ENCODE results near the gene RPS18. TPM values are rescaled to one million over a fixed set of nuclear protein-coding genes. Genes with fewer than 3 reads are reported as not detected.
A peak's percentile ranks its signal among the peaks of the same experiment; 100 is the strongest.

Gene RPS18
- total and polyA plus RNA-seq, 2 of the 13 experiments (the other 11 are each of a cell fraction or from before 2014, with no cell fraction given), result 3,896 to 5,806 TPM

GRCh38 chr6:33288921-33289783 is 17.3 kb downstream of the RPS18 start, which contains the start of the genes PFDN6 and WDR46 (continued):
- TF ChIP-seq SSRP1 (CRISPR knock-in tag; IDR thresholded peaks at IDR 0.05) (no peak), ISL2 (CRISPR knock-in tag; IDR thresholded peaks at IDR 0.05) (peak; percentile 42; the same call in 1 of the 2 replicates), ZFP37 (CRISPR knock-in tag; IDR thresholded peaks at IDR 0.05; ENCODE audit: borderline replicate concordance) (no peak), ZNF775 (CRISPR knock-in tag; IDR thresholded peaks at IDR 0.05; ENCODE audit: borderline replicate concordance) (no peak), ZNF280D (CRISPR knock-in tag; IDR thresholded peaks at IDR 0.05) (no peak), PHF5A (CRISPR knock-in tag; IDR thresholded peaks at IDR 0.05; ENCODE audit: low read depth, unreplicated experiment) (peak; percentile 20), SRF (IDR thresholded peaks at IDR 0.05; ENCODE audit: low read depth, low read length) (0 out of 2 replicates have a peak, but pooled peaks have one; percentile 48), ZNF260 (CRISPR knock-in tag; IDR thresholded peaks at IDR 0.05; ENCODE audit: borderline replicate concordance, low read depth) (no peak), ZNF407 (CRISPR knock-in tag; IDR thresholded peaks at IDR 0.05; ENCODE audit: not compliant biosample characterization) (no peak), KMT2A (CRISPR knock-in tag; IDR thresholded peaks at IDR 0.05) (0 out of 2 replicates have a peak, but pooled peaks have one; percentile 12), SRSF9 (IDR thresholded peaks at IDR 0.05; ENCODE audit: borderline replicate concordance, insufficient read depth, low read depth, low read length, poor library complexity, severe bottlenecking) (no peak), ZNF607 (CRISPR knock-in tag; IDR thresholded peaks at IDR 0.05; ENCODE audit: borderline replicate concordance) (peak; percentile 47; the same call in 1 of the 2 replicates), ZNF619 (CRISPR knock-in tag; IDR thresholded peaks at IDR 0.05) (0 out of 2 replicates have a peak, but pooled peaks have one; percentile 34), CBFB (CRISPR knock-in tag; IDR thresholded peaks at IDR 0.05) (no peak), MATR3 (CRISPR knock-in tag; IDR thresholded peaks at IDR 0.05) (no peak)
- TF ChIP-seq, protein P1, sequence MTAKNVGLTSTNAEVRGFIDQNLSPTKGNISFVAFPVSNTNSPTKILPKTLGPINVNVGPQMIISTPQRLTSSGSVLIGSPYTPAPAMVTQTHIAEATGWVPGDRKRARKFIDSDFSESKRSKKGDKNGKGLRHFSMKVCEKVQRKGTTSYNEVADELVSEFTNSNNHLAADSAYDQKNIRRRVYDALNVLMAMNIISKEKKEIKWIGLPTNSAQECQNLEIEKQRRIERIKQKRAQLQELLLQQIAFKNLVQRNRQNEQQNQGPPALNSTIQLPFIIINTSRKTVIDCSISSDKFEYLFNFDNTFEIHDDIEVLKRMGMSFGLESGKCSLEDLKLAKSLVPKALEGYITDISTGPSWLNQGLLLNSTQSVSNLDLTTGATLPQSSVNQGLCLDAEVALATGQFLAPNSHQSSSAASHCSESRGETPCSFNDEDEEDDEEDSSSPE (CRISPR knock-in tag; IDR thresholded peaks at IDR 0.05), result no peak

Data from HepG2 (cell line).